Gastroesophageal sphincter (tissue), 4 donors: ENCODE measurements around the gene CHSY1. TPM values are rescaled to one million over a fixed set of nuclear protein-coding genes. Genes with fewer than 3 reads are reported as not detected.

Experiments used
- ATAC-seq: fragments of 150-250 bp; one replicate; pipeline ENCODE4 v1.9.1; 2016; ENCODE audit warnings: mild to moderate bottlenecking, moderate library complexity
- H3K27ac ChIP-seq, 4 donors: fragments of 200-600 bp; sonication (generic) in 3 of 4; 1 replicate in 3 of 4; 2 replicates in 1 of 4; pipeline ENCODE4 v1.5.1; 2016 to 2019
- H3K27me3 ChIP-seq: fragments of 200-600 bp; sonication (generic); one replicate; pipeline ENCODE4 v1.5.1; 2019
- H3K36me3 ChIP-seq, 2 donors: fragments of 200-600 bp; sonication (generic); one replicate each; pipeline ENCODE4 v1.5.1; 2019; ENCODE audit warnings: control low read depth in 1 of 2
- H3K4me1 ChIP-seq, 3 donors: fragments of 200-600 bp; sonication (generic); 1 replicate in 2 of 3; 2 replicates in 1 of 3; pipeline ENCODE4 v1.5.1; 2016 to 2019; ENCODE audit warnings: control low read depth in 2 of 3
- H3K4me3 ChIP-seq, 2 donors: fragments of 200-600 bp; sonication (generic); one replicate each; pipeline ENCODE4 v1.5.1; 2019; ENCODE audit warnings: mild to moderate bottlenecking in 1 of 2, moderate library complexity in 1 of 2
- H3K9me3 ChIP-seq, 3 donors: fragments of 200-600 bp; sonication (generic); one replicate each; pipeline ENCODE4 v1.5.1; 2017 to 2019; ENCODE audit warnings: control low read depth in 2 of 3
- EP300 ChIP-seq: sonication (generic); formaldehyde crosslinking; IDR thresholded peaks from one replicate; pipeline ENCODE4 v1.6.1; 2017; ENCODE audit warnings: antibody characterized with exemption, mild to moderate bottlenecking
- POLR2A ChIP-seq, 2 donors: fragments of 450-650 bp; IDR thresholded peaks; one replicate each; pipeline ENCODE4 v1.6.1; 2017; ENCODE audit warnings: antibody characterized with exemption in 2 of 2, mild to moderate bottlenecking in 2 of 2, moderate library complexity in 1 of 2
- POLR2AphosphoS5 ChIP-seq: sonication (generic); formaldehyde crosslinking; IDR thresholded peaks from one replicate; pipeline ENCODE4 v1.6.1; 2017; ENCODE audit warnings: antibody characterized with exemption
- WGBS, 2 donors: methylation state at CpG; one replicate each; pipeline ENCODE4 v1.1.5; 2018; ENCODE audit warnings: low coverage in 1 of 2; 5-methylcytosine and 5-hydroxymethylcytosine counted together
- total RNA-seq, 4 donors: library from RNA; depleted of rRNA; stranded (reverse); fragments of >200 nt; gene quantifications; one replicate each; pipeline ENCODE4 v1.1.0, GENCODE V29; 2016
- TF ChIP-seq, protein P1 (sequence below), 4 experiments: fragments of 200-600 bp in 2 of 4; fragments of 450-650 bp in 2 of 4; sonication (generic) in 1 of 4; IDR thresholded peaks; one replicate each; pipeline ENCODE4 v1.5.1; 2017 to 2019; ENCODE audit warnings: antibody characterized with exemption in 4 of 4, mild to moderate bottlenecking in 2 of 4, moderate library complexity in 2 of 4

CHSY1 gene
- total RNA-seq, 4 donors from 2014 or later, result 13.8 to 30.6 (median 19.9) TPM

DNA sequence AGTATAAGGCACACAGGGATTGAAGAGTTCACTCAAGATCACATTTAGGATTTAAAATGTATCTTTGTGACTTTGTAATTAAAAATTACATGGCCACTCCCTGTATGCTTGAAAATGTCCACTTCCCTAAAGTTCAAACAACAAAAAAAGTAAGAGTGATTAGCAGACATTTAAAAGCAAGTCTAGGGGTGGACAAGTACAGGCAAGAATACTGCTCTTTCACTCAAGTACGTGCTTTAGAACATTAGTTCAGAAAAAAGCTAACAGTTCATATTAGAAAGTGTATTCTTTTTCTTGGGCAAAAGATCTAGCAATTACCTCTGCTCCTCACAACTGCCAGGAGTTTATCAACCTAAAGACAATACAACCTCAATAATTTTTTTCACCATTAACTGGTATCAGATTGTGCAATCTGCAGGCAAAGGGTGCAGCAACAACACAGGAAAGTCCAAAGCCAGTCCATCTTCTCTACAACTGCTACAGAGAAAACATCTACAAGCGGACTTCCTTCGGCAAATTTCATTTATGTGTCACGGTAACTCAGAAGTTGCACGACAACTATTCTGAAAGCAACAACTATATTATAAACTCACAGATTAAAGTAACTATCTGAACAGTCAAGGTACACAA is 18.1 kb downstream of the CHSY1 start:
- 93% methylated on average over 3 to 5 of the region's 5 CpGs for WGBS, 2 donors
- Histone ChIP-seq H3K4me3 (no peak overlapping the region), H3K27me3 (no peaks in the 10 kb centered on the region), H3K9me3 (peaks cover 0 to 4% (median 0%) of the 10 kb centered on the region in 3 donors), H3K27ac (no peak overlapping the region), H3K36me3 (peaks cover 0 to 27% of the 10 kb centered on the region in 2 donors), H3K4me1 (peaks cover 0 to 37% (median 4%) of the 10 kb centered on the region in 3 donors)
- no peak for ATAC-seq
- no peak for TF ChIP-seq POLR2AphosphoS5
- TF ChIP-seq, protein P1, sequence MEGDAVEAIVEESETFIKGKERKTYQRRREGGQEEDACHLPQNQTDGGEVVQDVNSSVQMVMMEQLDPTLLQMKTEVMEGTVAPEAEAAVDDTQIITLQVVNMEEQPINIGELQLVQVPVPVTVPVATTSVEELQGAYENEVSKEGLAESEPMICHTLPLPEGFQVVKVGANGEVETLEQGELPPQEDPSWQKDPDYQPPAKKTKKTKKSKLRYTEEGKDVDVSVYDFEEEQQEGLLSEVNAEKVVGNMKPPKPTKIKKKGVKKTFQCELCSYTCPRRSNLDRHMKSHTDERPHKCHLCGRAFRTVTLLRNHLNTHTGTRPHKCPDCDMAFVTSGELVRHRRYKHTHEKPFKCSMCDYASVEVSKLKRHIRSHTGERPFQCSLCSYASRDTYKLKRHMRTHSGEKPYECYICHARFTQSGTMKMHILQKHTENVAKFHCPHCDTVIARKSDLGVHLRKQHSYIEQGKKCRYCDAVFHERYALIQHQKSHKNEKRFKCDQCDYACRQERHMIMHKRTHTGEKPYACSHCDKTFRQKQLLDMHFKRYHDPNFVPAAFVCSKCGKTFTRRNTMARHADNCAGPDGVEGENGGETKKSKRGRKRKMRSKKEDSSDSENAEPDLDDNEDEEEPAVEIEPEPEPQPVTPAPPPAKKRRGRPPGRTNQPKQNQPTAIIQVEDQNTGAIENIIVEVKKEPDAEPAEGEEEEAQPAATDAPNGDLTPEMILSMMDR (IDR thresholded peaks at IDR 0.05), result no peak
- TF ChIP-seq EP300, result no peak
- no peak for TF ChIP-seq POLR2A (IDR thresholded peaks at IDR 0.05)

DNA sequence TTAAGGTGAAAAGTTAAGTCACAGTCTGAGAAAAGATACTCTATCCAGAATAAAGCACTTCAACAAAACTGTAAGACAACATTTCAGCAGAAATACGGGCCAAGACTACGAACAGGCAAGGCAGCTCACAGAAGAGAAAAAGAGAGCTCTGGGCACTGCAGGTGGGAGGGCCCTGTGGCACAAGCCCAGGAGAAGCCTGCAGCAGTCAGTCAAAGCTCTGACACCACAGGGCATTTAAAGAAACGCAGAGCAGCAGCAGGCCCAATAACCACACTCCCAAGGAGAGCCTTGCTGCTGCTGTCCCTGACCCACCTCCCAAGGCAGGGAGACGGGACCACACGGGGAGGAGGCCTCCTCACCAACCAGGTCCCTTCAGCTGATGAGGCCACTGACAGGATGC is 19.2 kb downstream of the CHSY1 start:
- H3K4me3 ChIP-seq, result no peak overlapping the region
- TF ChIP-seq POLR2A (IDR thresholded peaks at IDR 0.05) (no peak), EP300 (no peak), POLR2AphosphoS5 (no peak)
- TF ChIP-seq, protein P1 (IDR thresholded peaks at IDR 0.05), result no peak
- peaks cover 0 to 27% of the 10 kb centered on the region in 2 donors for H3K36me3 ChIP-seq
- peak overlapping the region in 2 of 4 donors; percentile 30 to 43 for H3K27ac ChIP-seq
- peaks cover 0 to 26% (median 4%) of the 10 kb centered on the region in 3 donors for H3K4me1 ChIP-seq
- H3K27me3 ChIP-seq, result no peaks in the 10 kb centered on the region
- peaks cover 0 to 13% (median 0%) of the 10 kb centered on the region in 3 donors for H3K9me3 ChIP-seq
- WGBS, 2 donors, result 50 to 57% methylated on average over 2 to 5 of the region's 5 CpGs
- ATAC-seq, result no peak

DNA sequence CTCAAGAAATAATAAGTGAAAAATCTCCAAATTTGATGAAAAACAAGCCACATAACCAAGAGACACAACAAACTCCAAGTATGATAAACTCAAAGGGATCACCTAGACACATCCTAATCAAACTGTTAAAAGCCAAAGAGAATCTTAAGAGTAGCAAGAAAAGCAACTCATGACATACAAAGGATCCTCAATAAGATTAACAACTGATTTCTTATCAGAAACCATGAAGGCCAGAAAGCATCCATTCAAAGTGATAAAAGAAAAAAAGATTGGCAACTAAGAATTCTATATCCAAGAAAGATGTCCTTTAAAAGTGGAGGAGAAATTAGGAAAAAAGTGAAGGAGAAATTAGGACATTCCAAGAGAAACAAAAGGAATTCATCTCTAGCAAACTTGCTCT is 23.5 kb downstream of the CHSY1 start:
- Histone ChIP-seq H3K4me1 (peaks cover 0 to 37% (median 4%) of the 10 kb centered on the region in 3 donors), H3K27me3 (no peaks in the 10 kb centered on the region), H3K36me3 (peaks cover 0 to 18% of the 10 kb centered on the region in 2 donors), H3K9me3 (peaks cover 0 to 13% (median 0%) of the 10 kb centered on the region in 3 donors), H3K4me3 (no peak overlapping the region), H3K27ac (no peak overlapping the region)
- ATAC-seq, result no peak
- TF ChIP-seq EP300, result no peak
- no peak for TF ChIP-seq POLR2A (IDR thresholded peaks at IDR 0.05)
- TF ChIP-seq, protein P1 (IDR thresholded peaks at IDR 0.05), result no peak
- TF ChIP-seq POLR2AphosphoS5, result no peak

DNA sequence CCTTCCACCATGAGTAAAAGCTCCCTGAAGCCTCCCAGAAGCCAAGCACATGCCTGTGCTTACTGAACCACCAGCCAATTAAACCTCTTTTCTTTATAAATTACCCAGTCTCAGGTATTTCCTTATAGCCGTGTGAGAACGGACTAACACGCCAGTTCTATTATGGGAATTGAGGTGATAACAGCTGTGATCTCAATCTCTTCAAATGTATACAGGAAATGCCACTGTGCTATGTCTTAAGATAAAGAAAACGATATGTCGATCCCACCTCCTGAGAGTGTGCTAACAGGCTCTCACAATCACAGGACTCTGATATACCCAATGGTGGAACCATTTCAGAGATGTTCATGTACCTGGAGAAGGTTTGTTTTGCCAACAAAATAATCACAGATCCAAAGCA is 26.2 kb downstream of the CHSY1 start:
- Histone ChIP-seq H3K36me3 (peaks cover 0 to 10% of the 10 kb centered on the region in 2 donors), H3K4me3 (no peak overlapping the region)
- TF ChIP-seq, protein P1 (IDR thresholded peaks at IDR 0.05), result no peak
- no peak for TF ChIP-seq POLR2A (IDR thresholded peaks at IDR 0.05)
- TF ChIP-seq POLR2AphosphoS5, result no peak
- no peak for TF ChIP-seq EP300

DNA sequence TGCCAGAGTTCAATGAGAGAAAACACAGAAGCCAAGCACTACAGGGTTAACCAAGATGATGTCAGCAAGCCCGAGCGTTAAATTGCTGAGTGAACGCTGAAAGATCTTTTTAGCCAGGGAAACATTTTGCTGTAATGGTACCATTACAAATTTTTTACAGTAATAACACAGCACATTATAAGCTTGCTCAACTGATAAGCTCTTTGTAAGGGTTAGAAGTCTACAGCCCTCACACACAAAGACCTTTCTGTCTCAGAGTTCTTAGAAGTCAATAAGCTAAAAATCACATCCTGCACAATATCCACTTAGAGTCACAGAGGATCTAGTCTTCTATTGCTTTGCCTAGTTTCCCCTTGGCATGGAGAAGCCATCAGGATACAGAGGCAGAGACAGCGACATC is 29.9 kb downstream of the CHSY1 start:
- TF ChIP-seq, protein P1 (IDR thresholded peaks at IDR 0.05), result no peak
- no peak for TF ChIP-seq POLR2AphosphoS5
- no peak for TF ChIP-seq EP300
- no peak for TF ChIP-seq POLR2A (IDR thresholded peaks at IDR 0.05)
- Histone ChIP-seq H3K27ac (no peak overlapping the region), H3K9me3 (no peaks in the 10 kb centered on the region), H3K27me3 (no peaks in the 10 kb centered on the region), H3K4me1 (peaks cover 0 to 59% (median 0%) of the 10 kb centered on the region in 3 donors), H3K36me3 (peaks cover 0 to 8% of the 10 kb centered on the region in 2 donors), H3K4me3 (no peak overlapping the region)
- ATAC-seq, result no peak
- WGBS, 2 donors, result 24 to 25% methylated on average over 4 of the region's 4 CpGs

More for the DNA sequence above, 26.2 kb downstream of the CHSY1 start:
- 72 to 84% methylated on average over 2 to 5 of the region's 5 CpGs for WGBS, 2 donors
- Histone ChIP-seq H3K27ac (no peak overlapping the region), H3K27me3 (no peaks in the 10 kb centered on the region), H3K9me3 (peaks cover 0 to 13% (median 0%) of the 10 kb centered on the region in 3 donors), H3K4me1 (peaks cover 0 to 41% (median 0%) of the 10 kb centered on the region in 3 donors)
- no peak for ATAC-seq
